H9 (cell line): ENCODE measurements around the gene RPL5. TPM values are rescaled to one million over a fixed set of nuclear protein-coding genes. Genes with fewer than 3 reads are reported as not detected.

ENCODE experiments used
- DNase-seq: peaks from one replicate; pipeline ENCODE4 v3.0.0-alpha.2; 2017
- H2AFZ ChIP-seq: one replicate; pipeline ENCODE4 v1.6.1; 2013; ENCODE audit warnings: mild to moderate bottlenecking, low read length, control low read depth, moderate library complexity
- H2AK5ac ChIP-seq: 2 replicates; pipeline ENCODE4 v1.6.1; 2013; ENCODE audit warnings: low read length, control low read depth, mixed read lengths; ENCODE audit not compliant: insufficient read length
- H2BK120ac ChIP-seq: one replicate; pipeline ENCODE4 v1.6.1; 2013; ENCODE audit warnings: low read depth, mild to moderate bottlenecking, low read length, control low read depth, inconsistent platforms; ENCODE audit not compliant: poor library complexity, severe bottlenecking
- H2BK12ac ChIP-seq: 2 replicates; pipeline ENCODE4 v1.6.1; 2013; ENCODE audit warnings: low read length, control low read depth, mixed read lengths, low read depth; ENCODE audit not compliant: insufficient read length
- H2BK15ac ChIP-seq: 2 replicates; pipeline ENCODE4 v1.6.1; 2013; ENCODE audit warnings: low read depth, low read length, control low read depth
- H2BK20ac ChIP-seq: one replicate; pipeline ENCODE4 v1.6.1; 2013; ENCODE audit warnings: low read depth, mild to moderate bottlenecking, low read length, control low read depth, inconsistent platforms; ENCODE audit not compliant: poor library complexity, severe bottlenecking
- H2BK5ac ChIP-seq: 2 replicates; pipeline ENCODE4 v1.6.1; 2013; ENCODE audit warnings: low read length, control low read depth, mixed read lengths; ENCODE audit not compliant: insufficient read length
- H3K14ac ChIP-seq: 2 replicates; pipeline ENCODE4 v1.6.1; 2013; ENCODE audit warnings: low read length, control low read depth; ENCODE audit not compliant: insufficient read depth
- H3K18ac ChIP-seq: 2 replicates; pipeline ENCODE4 v1.6.1; 2013; ENCODE audit warnings: low read depth, mild to moderate bottlenecking, mixed read lengths, low read length, control low read depth; ENCODE audit not compliant: insufficient read length
- H3K23ac ChIP-seq: 2 replicates; pipeline ENCODE4 v1.6.1; 2013; ENCODE audit warnings: low read length, control low read depth, mixed read lengths, low read depth; ENCODE audit not compliant: insufficient read length
- H3K23me2 ChIP-seq: 2 replicates; pipeline ENCODE4 v1.6.1; 2013; ENCODE audit warnings: low read depth, mild to moderate bottlenecking, mixed read lengths, low read length, control low read depth; ENCODE audit not compliant: insufficient read length, poor library complexity, severe bottlenecking
- H3K27ac ChIP-seq: 2 replicates; pipeline ENCODE4 v1.5.1; 2013; ENCODE audit warnings: low read length, control low read depth, mixed read lengths, low read depth; ENCODE audit not compliant: insufficient read length
- H3K27me3 ChIP-seq: 2 replicates; pipeline ENCODE4 v1.6.1; 2013; ENCODE audit warnings: low read length, control low read depth, inconsistent platforms; ENCODE audit not compliant: insufficient read depth
- H3K4ac ChIP-seq: 2 replicates; pipeline ENCODE4 v1.6.1; 2013; ENCODE audit warnings: low read depth, mild to moderate bottlenecking, control low read depth, inconsistent platforms, low read length, moderate library complexity
- H3K4me1 ChIP-seq: 2 replicates; pipeline ENCODE4 v1.6.1; 2013; ENCODE audit warnings: low read length, control low read depth, inconsistent platforms; ENCODE audit not compliant: insufficient read depth
- H3K4me2 ChIP-seq: 2 replicates; pipeline ENCODE4 v1.6.1; 2013; ENCODE audit warnings: low read length, control low read depth, mixed read lengths; ENCODE audit not compliant: insufficient read length, insufficient read depth
- H3K56ac ChIP-seq: 2 replicates; pipeline ENCODE4 v1.6.1; 2013; ENCODE audit warnings: low read depth, mild to moderate bottlenecking, mixed read lengths, low read length, control low read depth; ENCODE audit not compliant: insufficient read length
- H3K79me1 ChIP-seq: 2 replicates; pipeline ENCODE4 v1.6.1; 2013; ENCODE audit warnings: low read depth, mild to moderate bottlenecking, moderate library complexity, low read length, control low read depth, inconsistent platforms; ENCODE audit not compliant: insufficient read depth, poor library complexity, severe bottlenecking
- H3K79me2 ChIP-seq: 2 replicates; pipeline ENCODE4 v1.6.1; 2013; ENCODE audit warnings: low read length, control low read depth, inconsistent platforms; ENCODE audit not compliant: insufficient read depth
- H3K9ac ChIP-seq: 2 replicates; pipeline ENCODE4 v1.6.1; 2013; ENCODE audit warnings: low read length, control low read depth, mixed read lengths; ENCODE audit not compliant: insufficient read length; ENCODE audit errors: extremely low read depth
- H3K9me3 ChIP-seq: one replicate; pipeline ENCODE4 v1.6.1; 2013; ENCODE audit warnings: low read depth, low read length, inconsistent platforms; ENCODE audit not compliant: control insufficient read depth
- H3T11ph ChIP-seq: one replicate; pipeline ENCODE4 v1.6.1; 2013; ENCODE audit warnings: mild to moderate bottlenecking, low read length, control low read depth, inconsistent platforms
- H4K20me1 ChIP-seq: one replicate; pipeline ENCODE4 v1.6.1; 2013; ENCODE audit not compliant: control insufficient read depth, insufficient read length, insufficient read depth
- H4K5ac ChIP-seq: 2 replicates; pipeline ENCODE4 v1.6.1; 2013; ENCODE audit warnings: low read depth, mild to moderate bottlenecking, mixed read lengths, low read length, control low read depth; ENCODE audit not compliant: insufficient read length
- H4K8ac ChIP-seq: replicated peaks from 2 replicates; pipeline ENCODE4 v1.6.1; 2013; ENCODE audit warnings: low read length, control low read depth, mixed read lengths, low read depth; ENCODE audit not compliant: insufficient read length
- H4K91ac ChIP-seq: 2 replicates; pipeline ENCODE4 v1.6.1; 2013; ENCODE audit warnings: low read depth, mild to moderate bottlenecking, moderate library complexity, mixed read lengths, low read length, control low read depth; ENCODE audit not compliant: insufficient read length
- H3K27ac Mint-ChIP-seq, 3 experiments: 2 replicates in 2 of 3; 3 replicates in 1 of 3; pipeline ENCODE4 v1.8.0; 2020 to 2021; ENCODE audit warnings: mixed read lengths in 3 of 3, mild to moderate bottlenecking in 1 of 3, moderate library complexity in 1 of 3
- H3K27me3 Mint-ChIP-seq: 2 replicates; pipeline ENCODE4 v1.8.0; 2021; ENCODE audit warnings: low read depth, mild to moderate bottlenecking, moderate library complexity, mixed read lengths
- H3K36me3 Mint-ChIP-seq, 3 experiments: 2 replicates in 2 of 3; 3 replicates in 1 of 3; pipeline ENCODE4 v1.8.0; 2020 to 2021; ENCODE audit warnings: low read depth in 3 of 3, mixed read lengths in 3 of 3; ENCODE audit not compliant: insufficient read depth in 1 of 3
- H3K4me1 Mint-ChIP-seq, 2 experiments: 2 replicates each; pipeline ENCODE4 v1.8.0; 2020; ENCODE audit warnings: mixed read lengths in 2 of 2
- H3K4me3 Mint-ChIP-seq, 2 experiments: 2 replicates in 1 of 2; 3 replicates in 1 of 2; pipeline ENCODE4 v1.8.0; 2020 to 2021; ENCODE audit warnings: mild to moderate bottlenecking in 2 of 2, mixed read lengths in 2 of 2, moderate library complexity in 1 of 2
- H3K9me3 Mint-ChIP-seq, 2 experiments: 2 replicates in 1 of 2; 3 replicates in 1 of 2; pipeline ENCODE4 v1.8.0; 2020; ENCODE audit warnings: mild to moderate bottlenecking in 2 of 2, mixed read lengths in 2 of 2, moderate library complexity in 1 of 2
- CTCF ChIP-seq: fragments of 200-600 bp; sonication (generic); conservative IDR thresholded peaks from 3 replicates; pipeline ENCODE4 v1.8.0; 2021; ENCODE audit warnings: antibody characterized with exemption, mild to moderate bottlenecking
- WGBS: extraction: QIAGEN DNeasy Blood & Tissue Kit; methylation state at CpG from one replicate; pipeline ENCODE4 v1.1.7; 2013; ENCODE audit warnings: missing lambda C conversion rate, low lambda C conversion rate, mixed read lengths; ENCODE audit not compliant: insufficient read length; ENCODE audit errors: extremely low coverage; 5-methylcytosine and 5-hydroxymethylcytosine counted together
- total RNA-seq: library from RNA; stranded (reverse); gene quantifications from 2 replicates; pipeline ENCODE4 v1.2.1, GENCODE V29; 2021

Gene RPL5
- total RNA-seq, 1 experiment from 2014 or later = 1,608 TPM

GRCh38 chr1:92838519-92838918 is 6.7 kb downstream of the RPL5 start:
- Histone ChIP-seq H2BK20ac (no peak overlapping the region), H3K79me1 (peaks cover 7% of the 10 kb centered on the region), H3K23ac (no peak overlapping the region), H3K4ac (no peak overlapping the region), H2BK12ac (no peak overlapping the region), H3K9me3 (no peaks in the 10 kb centered on the region), H4K5ac (no peak overlapping the region), H4K20me1 (no peaks in the 10 kb centered on the region), H3K4me1 (no peaks in the 10 kb centered on the region; the same call in 1 of the 2 replicates), H3K14ac (no peak overlapping the region), H3T11ph (no peak overlapping the region), H3K18ac (no peak overlapping the region), H3K27me3 (no peaks in the 10 kb centered on the region), H2AFZ (no peak overlapping the region), H2AK5ac (no peak overlapping the region), H4K91ac (no peak overlapping the region), H3K79me2 (peaks cover 22% of the 10 kb centered on the region; the same call in 1 of the 2 replicates), H3K9ac (no peak overlapping the region), H3K4me2 (no peak overlapping the region), H2BK15ac (no peak overlapping the region), H2BK5ac (no peak overlapping the region), H4K8ac (no peak overlapping the region), H3K23me2 (no peaks in the 10 kb centered on the region), H3K27ac (no peak overlapping the region), H3K56ac (no peak overlapping the region), H2BK120ac (no peak overlapping the region)
- H3K9me3 Mint-ChIP-seq = no peaks in the 10 kb centered on the region
- no peak for TF ChIP-seq CTCF
- peak overlapping the region in 1 of 3 experiments; percentile 80; a peak in 3 of 7 replicates for H3K27ac Mint-ChIP-seq
- H3K4me3 Mint-ChIP-seq = no peak overlapping the region
- peaks cover 83 to 99% (median 95%) of the 10 kb centered on the region in 3 experiments for H3K36me3 Mint-ChIP-seq
- no peak for DNase-seq
- no CpG with 5 or more reads among the region's 1 CpG for WGBS
- H3K27me3 Mint-ChIP-seq = no peaks in the 10 kb centered on the region
- peaks cover 30 to 32% of the 10 kb centered on the region in 2 experiments for H3K4me1 Mint-ChIP-seq
